Thoracic aorta (tissue), 2 donors: Measurements from ENCODE around the gene CCR5AS.

Experiments
- ATAC-seq: fragments of 150-250 bp; one replicate; pipeline ENCODE4 v1.8.0; 2017; ENCODE audit warnings: low read depth; ENCODE audit not compliant: insufficient number of reproducible peaks, low FRiP score
- DNase-seq: peaks from one replicate; pipeline ENCODE4 v3.0.0-alpha.2; 2020; ENCODE audit warnings: low spot score
- H3K27ac ChIP-seq, 2 donors: fragments of 200-600 bp; sonication (generic); 1 replicate in 1 of 2; 2 replicates in 1 of 2; pipeline ENCODE4 v1.5.1; 2016; ENCODE audit warnings: mild to moderate bottlenecking in 2 of 2, moderate library complexity in 2 of 2
- H3K27me3 ChIP-seq: fragments of 200-600 bp; sonication (generic); replicated peaks from 2 replicates; pipeline ENCODE4 v1.6.0; 2016; ENCODE audit warnings: mild to moderate bottlenecking; ENCODE audit not compliant: insufficient read depth
- H3K36me3 ChIP-seq: fragments of 200-600 bp; sonication (generic); one replicate; pipeline ENCODE4 v1.5.1; 2016
- H3K4me1 ChIP-seq, 2 donors: fragments of 200-600 bp; sonication (generic); 1 replicate in 1 of 2; 2 replicates in 1 of 2; pipeline versions ENCODE4 v1.5.1 to v1.6.0; 2016; ENCODE audit warnings: low read depth in 2 of 2, mild to moderate bottlenecking in 1 of 2; ENCODE audit not compliant: control insufficient read depth in 1 of 2
- H3K4me3 ChIP-seq: fragments of 200-600 bp; sonication (generic); 2 replicates; pipeline ENCODE4 v1.5.1; 2016; ENCODE audit warnings: mild to moderate bottlenecking
- H3K9me3 ChIP-seq: fragments of 200-600 bp; sonication (generic); 2 replicates; pipeline ENCODE4 v1.5.1; 2016
- TF ChIP-seq, protein P1 (sequence below): fragments of 200-600 bp; sonication (generic); IDR thresholded peaks from one replicate; pipeline ENCODE4 v1.5.1; 2019; ENCODE audit warnings: antibody characterized with exemption

CCR5AS gene

GRCh38 chr3:46369151-46369550 lies 37.7 kb downstream of the CCR5AS start:
- Histone ChIP-seq H3K27me3 (no peaks in the 10 kb centered on the region), H3K4me1 (no peaks in the 10 kb centered on the region), H3K9me3 (no peaks in the 10 kb centered on the region), H3K27ac (no peak overlapping the region), H3K36me3 (no peaks in the 10 kb centered on the region), H3K4me3 (no peak overlapping the region)
- no peak for ATAC-seq
- no peak for DNase-seq
- TF ChIP-seq, protein P1, sequence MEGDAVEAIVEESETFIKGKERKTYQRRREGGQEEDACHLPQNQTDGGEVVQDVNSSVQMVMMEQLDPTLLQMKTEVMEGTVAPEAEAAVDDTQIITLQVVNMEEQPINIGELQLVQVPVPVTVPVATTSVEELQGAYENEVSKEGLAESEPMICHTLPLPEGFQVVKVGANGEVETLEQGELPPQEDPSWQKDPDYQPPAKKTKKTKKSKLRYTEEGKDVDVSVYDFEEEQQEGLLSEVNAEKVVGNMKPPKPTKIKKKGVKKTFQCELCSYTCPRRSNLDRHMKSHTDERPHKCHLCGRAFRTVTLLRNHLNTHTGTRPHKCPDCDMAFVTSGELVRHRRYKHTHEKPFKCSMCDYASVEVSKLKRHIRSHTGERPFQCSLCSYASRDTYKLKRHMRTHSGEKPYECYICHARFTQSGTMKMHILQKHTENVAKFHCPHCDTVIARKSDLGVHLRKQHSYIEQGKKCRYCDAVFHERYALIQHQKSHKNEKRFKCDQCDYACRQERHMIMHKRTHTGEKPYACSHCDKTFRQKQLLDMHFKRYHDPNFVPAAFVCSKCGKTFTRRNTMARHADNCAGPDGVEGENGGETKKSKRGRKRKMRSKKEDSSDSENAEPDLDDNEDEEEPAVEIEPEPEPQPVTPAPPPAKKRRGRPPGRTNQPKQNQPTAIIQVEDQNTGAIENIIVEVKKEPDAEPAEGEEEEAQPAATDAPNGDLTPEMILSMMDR, result no peak

DNA sequence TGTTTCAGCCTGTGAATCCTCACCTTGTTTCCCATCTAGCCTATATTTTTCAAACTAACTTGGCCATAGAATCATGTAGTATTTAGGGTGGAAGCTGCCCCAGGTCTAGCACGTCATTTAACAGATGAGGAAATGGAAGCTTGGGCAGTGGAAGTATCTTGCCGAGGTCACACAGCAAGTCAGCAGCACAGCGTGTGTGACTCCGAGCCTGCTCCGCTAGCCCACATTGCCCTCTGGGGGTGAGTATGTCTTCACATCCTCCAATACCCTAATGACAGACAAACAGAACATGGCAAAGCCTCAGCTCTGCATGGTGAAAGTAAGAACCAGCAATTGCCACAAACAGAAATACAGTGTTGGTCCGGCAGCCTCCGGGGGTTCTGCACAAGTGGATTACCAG lies 38.3 kb downstream of the CCR5AS start:
- H3K36me3 ChIP-seq, result no peaks in the 10 kb centered on the region
- TF ChIP-seq, protein P1, result no peak
- no peak for DNase-seq
- no peaks in the 10 kb centered on the region for H3K4me1 ChIP-seq
- no peak overlapping the region for H3K4me3 ChIP-seq
- H3K27ac ChIP-seq, result no peak overlapping the region
- H3K9me3 ChIP-seq, result no peaks in the 10 kb centered on the region
- ATAC-seq, result no peak
- H3K27me3 ChIP-seq, result no peaks in the 10 kb centered on the region

DNA sequence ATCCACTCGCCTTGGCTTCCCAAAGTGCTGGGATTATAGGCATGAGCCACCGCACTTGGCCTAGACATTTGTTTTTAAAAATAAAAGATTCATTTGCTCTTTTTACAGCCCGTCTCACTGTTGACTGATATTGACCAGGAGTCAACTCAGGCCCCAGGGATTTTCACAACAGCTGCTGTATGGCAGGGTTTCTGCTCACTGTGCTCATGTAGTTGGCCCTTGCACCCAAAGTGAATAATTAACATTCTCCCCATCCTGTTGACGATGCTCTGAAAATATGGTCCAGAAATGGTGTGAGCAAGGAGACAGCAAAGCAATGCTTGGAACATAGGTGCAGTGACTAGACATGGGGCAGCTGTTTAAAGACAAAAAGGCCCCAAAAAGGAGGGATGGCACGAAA lies 39.1 kb downstream of the CCR5AS start:
- H3K36me3 ChIP-seq, result no peaks in the 10 kb centered on the region
- no peak overlapping the region for H3K4me3 ChIP-seq
- H3K9me3 ChIP-seq, result no peaks in the 10 kb centered on the region
- no peaks in the 10 kb centered on the region for H3K4me1 ChIP-seq
- no peak for DNase-seq
- H3K27ac ChIP-seq, result no peak overlapping the region
- ATAC-seq, result no peak
- TF ChIP-seq, protein P1, result no peak
- H3K27me3 ChIP-seq, result no peaks in the 10 kb centered on the region

GRCh38 chr3:46365737-46366524 lies 40.9 kb downstream of the CCR5AS start:
- Histone ChIP-seq H3K9me3 (no peaks in the 10 kb centered on the region), H3K4me3 (no peak overlapping the region), H3K27me3 (no peaks in the 10 kb centered on the region), H3K4me1 (no peaks in the 10 kb centered on the region), H3K36me3 (no peaks in the 10 kb centered on the region), H3K27ac (no peak overlapping the region)
- TF ChIP-seq, protein P1, result no peak
- ATAC-seq (no peak), DNase-seq (no peak)

DNA sequence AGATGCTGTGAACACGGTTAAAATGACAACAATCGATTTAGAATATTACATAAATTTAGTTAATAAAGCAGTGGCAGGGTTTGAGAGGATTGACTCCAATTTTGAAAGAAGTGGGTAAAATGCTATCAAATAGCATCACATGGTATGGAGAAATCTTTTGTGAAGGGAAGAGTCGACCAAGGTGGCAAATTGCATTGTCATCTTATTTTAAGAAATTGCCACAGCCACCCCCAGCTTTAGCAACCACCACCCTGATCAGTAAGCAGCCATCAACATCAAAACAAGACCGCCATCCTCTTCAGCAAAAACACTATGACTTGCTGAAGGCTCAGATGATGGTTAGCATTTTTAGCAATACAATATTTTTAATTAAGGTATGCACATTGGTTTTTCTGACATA lies 41.8 kb downstream of the CCR5AS start:
- H3K9me3 ChIP-seq, result no peaks in the 10 kb centered on the region
- no peaks in the 10 kb centered on the region for H3K4me1 ChIP-seq
- H3K4me3 ChIP-seq, result no peak overlapping the region
- no peaks in the 10 kb centered on the region for H3K27me3 ChIP-seq
- H3K27ac ChIP-seq, result no peak overlapping the region
- no peaks in the 10 kb centered on the region for H3K36me3 ChIP-seq
- TF ChIP-seq, protein P1, result no peak
- ATAC-seq (no peak), DNase-seq (no peak)
